ENCODE measurements around the gene RPL29. TPM values are rescaled to one million over a fixed set of nuclear protein-coding genes. Genes with fewer than 3 reads are reported as not detected.

Gene RPL29
- total RNA-seq, 1 experiment from 2014 or later: 995 TPM

DNA sequence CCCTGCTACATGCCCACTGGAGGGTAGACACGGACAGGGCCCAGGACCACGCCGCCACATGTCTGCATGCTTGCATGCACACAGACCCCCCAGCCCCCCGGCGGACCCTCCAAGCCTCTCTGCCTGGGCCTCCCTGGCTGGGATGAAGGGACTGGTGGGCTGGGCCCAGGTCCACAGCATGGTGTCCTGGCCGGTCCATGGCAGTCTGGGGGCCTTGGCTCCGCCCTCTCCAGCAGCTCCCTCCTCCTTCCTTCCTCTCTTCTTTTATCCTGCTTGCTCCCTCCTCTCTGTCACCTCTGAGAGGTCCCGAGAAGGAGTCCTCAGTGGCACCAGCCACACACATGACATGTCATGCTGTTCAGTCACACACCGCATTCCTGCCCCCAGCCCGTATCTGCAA, 36.2 kb upstream of the RPL29 start:
- TF ChIP-seq, protein P1, sequence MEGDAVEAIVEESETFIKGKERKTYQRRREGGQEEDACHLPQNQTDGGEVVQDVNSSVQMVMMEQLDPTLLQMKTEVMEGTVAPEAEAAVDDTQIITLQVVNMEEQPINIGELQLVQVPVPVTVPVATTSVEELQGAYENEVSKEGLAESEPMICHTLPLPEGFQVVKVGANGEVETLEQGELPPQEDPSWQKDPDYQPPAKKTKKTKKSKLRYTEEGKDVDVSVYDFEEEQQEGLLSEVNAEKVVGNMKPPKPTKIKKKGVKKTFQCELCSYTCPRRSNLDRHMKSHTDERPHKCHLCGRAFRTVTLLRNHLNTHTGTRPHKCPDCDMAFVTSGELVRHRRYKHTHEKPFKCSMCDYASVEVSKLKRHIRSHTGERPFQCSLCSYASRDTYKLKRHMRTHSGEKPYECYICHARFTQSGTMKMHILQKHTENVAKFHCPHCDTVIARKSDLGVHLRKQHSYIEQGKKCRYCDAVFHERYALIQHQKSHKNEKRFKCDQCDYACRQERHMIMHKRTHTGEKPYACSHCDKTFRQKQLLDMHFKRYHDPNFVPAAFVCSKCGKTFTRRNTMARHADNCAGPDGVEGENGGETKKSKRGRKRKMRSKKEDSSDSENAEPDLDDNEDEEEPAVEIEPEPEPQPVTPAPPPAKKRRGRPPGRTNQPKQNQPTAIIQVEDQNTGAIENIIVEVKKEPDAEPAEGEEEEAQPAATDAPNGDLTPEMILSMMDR (IDR thresholded peaks at IDR 0.05; ENCODE audit: insufficient read depth in 1 of 2, low read depth in 1 of 2, low read length in 1 of 2, severe bottlenecking in 1 of 2, unreplicated experiment in 1 of 2): no peak
- H3K36me3 Mint-ChIP-seq (ENCODE audit: insufficient read depth, unreplicated experiment): no peaks in the 10 kb centered on the region
- no peak for DNase-seq
- H3K27ac Mint-ChIP-seq (ENCODE audit: unreplicated experiment): no peak overlapping the region
- CTCF ChIA-PET: interaction anchor here (1.7 kb wide), 1 partner anchor 30 kb away, joined by 5 read pairs; no protein-coding TSS in a partner anchor
- Histone ChIP-seq H3K27me3 (replicated peaks; ENCODE audit: control insufficient read depth, insufficient read depth, low read length) (no peaks in the 10 kb centered on the region), H3K4me1 (peaks cover 13% of the 10 kb centered on the region; the same call in 1 of the 2 replicates), H3K36me3 (ENCODE audit: control insufficient read depth, insufficient read depth, low read length) (no peaks in the 10 kb centered on the region), H3K9me3 (no peaks in the 10 kb centered on the region), H3K4me3 (ENCODE audit: low read depth, low read length) (no peak overlapping the region)
- intact Hi-C loops (cut with micrococcal nuclease; ENCODE audit: unreplicated experiment): no loop called here
- POLR2A ChIA-PET: no interaction called here
- H3K27me3 Mint-ChIP-seq (ENCODE audit: insufficient read depth, unreplicated experiment): no peaks in the 10 kb centered on the region
- BruUV-seq (replicated peaks): no TSS peak
- H3K4me1 Mint-ChIP-seq (ENCODE audit: low read depth, unreplicated experiment): no peaks in the 10 kb centered on the region
- H3K9me3 Mint-ChIP-seq (ENCODE audit: unreplicated experiment): no peaks in the 10 kb centered on the region
- no peak overlapping the region for H3K4me3 Mint-ChIP-seq (ENCODE audit: unreplicated experiment)

DNA sequence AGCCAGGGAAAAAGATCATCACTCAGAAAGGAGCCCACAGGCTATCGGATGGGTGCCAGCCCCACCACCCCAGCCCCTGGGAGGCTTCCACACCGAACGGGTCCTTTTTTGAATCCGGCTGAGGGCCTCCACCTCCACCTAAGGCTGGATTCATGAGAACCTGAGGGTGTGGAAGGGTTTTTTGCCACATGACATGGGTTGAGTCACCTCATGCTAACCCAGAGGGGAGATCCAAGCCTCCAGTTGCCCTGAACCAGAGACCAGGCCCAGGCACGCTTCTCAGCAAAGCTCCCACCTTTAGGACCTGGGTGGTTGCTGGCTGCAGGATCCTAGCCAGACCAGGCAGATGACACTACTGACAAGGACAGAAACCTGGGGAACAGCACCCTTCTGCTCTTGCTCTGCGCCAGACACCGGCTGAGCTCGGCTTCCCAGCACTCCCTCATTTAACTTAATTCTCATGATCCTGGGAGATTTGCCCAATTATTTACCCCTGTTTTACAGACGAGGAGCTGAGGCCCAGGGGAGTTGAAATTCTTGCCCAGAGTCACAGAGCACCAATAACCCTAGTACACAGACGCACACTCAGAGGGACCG, 35.1 kb upstream of the RPL29 start:
- Histone ChIP-seq H3K27me3 (replicated peaks; ENCODE audit: control insufficient read depth, insufficient read depth, low read length) (no peaks in the 10 kb centered on the region), H3K4me1 (peaks cover 13% of the 10 kb centered on the region; the same call in 1 of the 2 replicates), H3K9me3 (no peaks in the 10 kb centered on the region), H3K4me3 (ENCODE audit: low read depth, low read length) (no peak overlapping the region), H3K36me3 (ENCODE audit: control insufficient read depth, insufficient read depth, low read length) (no peaks in the 10 kb centered on the region)
- CTCF ChIA-PET: no interaction called here
- Mint-ChIP-seq H3K9me3 (ENCODE audit: unreplicated experiment) (no peaks in the 10 kb centered on the region), H3K27ac (ENCODE audit: unreplicated experiment) (no peak overlapping the region), H3K4me3 (ENCODE audit: unreplicated experiment) (no peak overlapping the region), H3K27me3 (ENCODE audit: insufficient read depth, unreplicated experiment) (no peaks in the 10 kb centered on the region), H3K36me3 (ENCODE audit: insufficient read depth, unreplicated experiment) (no peaks in the 10 kb centered on the region), H3K4me1 (ENCODE audit: low read depth, unreplicated experiment) (no peaks in the 10 kb centered on the region)
- DNase-seq: no peak
- TF ChIP-seq, protein P1 (IDR thresholded peaks at IDR 0.05; ENCODE audit: insufficient read depth in 1 of 2, low read depth in 1 of 2, low read length in 1 of 2, severe bottlenecking in 1 of 2, unreplicated experiment in 1 of 2): no peak
- POLR2A ChIA-PET: interaction anchor here (0.6 kb wide), 1 partner anchor 25 kb away, joined by 3 read pairs; the partner anchor contains the start of gene DUSP7
- no TSS peak for BruUV-seq (replicated peaks)
- intact Hi-C loops (cut with micrococcal nuclease; ENCODE audit: unreplicated experiment): no loop called here

DNA sequence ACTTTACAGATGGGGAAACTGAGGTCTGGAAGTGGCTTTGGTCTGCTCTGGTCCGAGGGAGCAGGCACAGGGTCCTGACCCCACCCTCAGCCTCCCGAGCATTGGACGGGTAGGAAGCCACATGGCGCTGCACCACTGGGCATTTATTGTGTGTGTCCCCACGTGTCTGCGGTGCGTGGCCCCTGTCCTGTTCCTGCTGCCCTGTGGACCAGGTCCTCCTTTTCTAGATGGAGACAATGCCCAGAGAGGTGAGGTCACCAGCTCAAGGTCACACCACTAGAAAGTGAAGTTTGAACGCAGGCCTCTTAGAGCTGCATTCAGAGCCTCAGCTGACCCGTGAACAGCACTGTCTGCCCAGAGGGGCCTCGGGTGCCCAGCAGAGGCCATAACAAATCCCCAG, 33.8 kb upstream of the RPL29 start:
- no peaks in the 10 kb centered on the region for H3K4me1 Mint-ChIP-seq (ENCODE audit: low read depth, unreplicated experiment)
- BruUV-seq (replicated peaks): no TSS peak
- no peak for DNase-seq
- no peaks in the 10 kb centered on the region for H3K36me3 Mint-ChIP-seq (ENCODE audit: insufficient read depth, unreplicated experiment)
- Histone ChIP-seq H3K4me1 (peaks cover 12% of the 10 kb centered on the region; the same call in 1 of the 2 replicates), H3K4me3 (ENCODE audit: low read depth, low read length) (no peak overlapping the region), H3K9me3 (no peaks in the 10 kb centered on the region), H3K36me3 (ENCODE audit: control insufficient read depth, insufficient read depth, low read length) (no peaks in the 10 kb centered on the region), H3K27me3 (replicated peaks; ENCODE audit: control insufficient read depth, insufficient read depth, low read length) (no peaks in the 10 kb centered on the region)
- no peak overlapping the region for H3K4me3 Mint-ChIP-seq (ENCODE audit: unreplicated experiment)
- no peaks in the 10 kb centered on the region for H3K9me3 Mint-ChIP-seq (ENCODE audit: unreplicated experiment)
- no peaks in the 10 kb centered on the region for H3K27me3 Mint-ChIP-seq (ENCODE audit: insufficient read depth, unreplicated experiment)
- intact Hi-C loops (cut with micrococcal nuclease; ENCODE audit: unreplicated experiment): no loop called here
- TF ChIP-seq, protein P1 (IDR thresholded peaks at IDR 0.05; ENCODE audit: insufficient read depth in 1 of 2, low read depth in 1 of 2, low read length in 1 of 2, severe bottlenecking in 1 of 2, unreplicated experiment in 1 of 2): no peak
- ChIA-PET POLR2A (no interaction called here), CTCF (no interaction called here)
- H3K27ac Mint-ChIP-seq (ENCODE audit: unreplicated experiment): no peak overlapping the region
